Lower leg skin (tissue), 3 donors: ENCODE data around the gene MAP1B.

ENCODE experiments used
- POLR2A ChIP-seq, 2 donors: fragments of 450-650 bp; IDR thresholded peaks; one replicate each; pipeline ENCODE4 v1.6.1; 2016 to 2017; ENCODE audit warnings: antibody characterized with exemption in 2 of 2, mild to moderate bottlenecking in 1 of 2, moderate library complexity in 1 of 2
- TF ChIP-seq, protein P1 (sequence below), 3 donors: fragments of 450-650 bp; IDR thresholded peaks; one replicate each; pipeline ENCODE4 v1.5.1; 2016; ENCODE audit warnings: antibody characterized with exemption in 3 of 3, mild to moderate bottlenecking in 3 of 3, moderate library complexity in 2 of 3

- TF ChIP-seq, protein P1, sequence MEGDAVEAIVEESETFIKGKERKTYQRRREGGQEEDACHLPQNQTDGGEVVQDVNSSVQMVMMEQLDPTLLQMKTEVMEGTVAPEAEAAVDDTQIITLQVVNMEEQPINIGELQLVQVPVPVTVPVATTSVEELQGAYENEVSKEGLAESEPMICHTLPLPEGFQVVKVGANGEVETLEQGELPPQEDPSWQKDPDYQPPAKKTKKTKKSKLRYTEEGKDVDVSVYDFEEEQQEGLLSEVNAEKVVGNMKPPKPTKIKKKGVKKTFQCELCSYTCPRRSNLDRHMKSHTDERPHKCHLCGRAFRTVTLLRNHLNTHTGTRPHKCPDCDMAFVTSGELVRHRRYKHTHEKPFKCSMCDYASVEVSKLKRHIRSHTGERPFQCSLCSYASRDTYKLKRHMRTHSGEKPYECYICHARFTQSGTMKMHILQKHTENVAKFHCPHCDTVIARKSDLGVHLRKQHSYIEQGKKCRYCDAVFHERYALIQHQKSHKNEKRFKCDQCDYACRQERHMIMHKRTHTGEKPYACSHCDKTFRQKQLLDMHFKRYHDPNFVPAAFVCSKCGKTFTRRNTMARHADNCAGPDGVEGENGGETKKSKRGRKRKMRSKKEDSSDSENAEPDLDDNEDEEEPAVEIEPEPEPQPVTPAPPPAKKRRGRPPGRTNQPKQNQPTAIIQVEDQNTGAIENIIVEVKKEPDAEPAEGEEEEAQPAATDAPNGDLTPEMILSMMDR (IDR thresholded peaks at IDR 0.05) = no peak
- no peak for TF ChIP-seq POLR2A (IDR thresholded peaks at IDR 0.05)
Observed at GRCh38 chr5:72246954-72247442, 139.7 kb downstream of the MAP1B start.
